ENCODE data around the gene SELENOM. TPM values are rescaled to one million over a fixed set of nuclear protein-coding genes. Genes with fewer than 3 reads are reported as not detected.

SELENOM gene
- total RNA-seq, 1 experiment from 2014 or later, result 2.0 TPM

DNA sequence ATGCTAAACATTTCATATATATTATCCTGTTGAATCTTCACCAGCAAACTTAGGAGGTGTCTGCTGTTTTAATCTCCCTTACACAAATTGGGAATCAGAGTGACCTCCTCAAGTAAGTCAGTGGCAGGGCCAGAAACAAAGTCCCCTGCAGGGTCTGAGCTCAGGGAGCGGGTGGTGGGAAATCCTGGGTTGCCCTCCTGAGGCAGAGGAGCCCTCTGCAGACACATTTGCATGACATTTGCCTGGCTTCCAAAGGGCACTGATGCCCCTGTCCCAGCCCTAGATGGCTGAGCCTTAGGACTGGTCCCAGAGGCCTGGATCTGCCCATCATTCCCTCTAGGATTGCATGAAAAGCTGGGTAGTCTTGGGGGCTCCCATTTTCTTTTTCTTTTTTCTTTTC is 13.3 kb upstream of the SELENOM start:
- H3K36me3 Mint-ChIP-seq (ENCODE audit: insufficient read depth, unreplicated experiment), result no peaks in the 10 kb centered on the region
- no peaks in the 10 kb centered on the region for H3K27me3 ChIP-seq (replicated peaks; ENCODE audit: control insufficient read depth, insufficient read depth, low read length)
- no peaks in the 10 kb centered on the region for H3K27me3 Mint-ChIP-seq (ENCODE audit: insufficient read depth, unreplicated experiment)
- no TSS peak for BruUV-seq (replicated peaks)
- H3K4me3 Mint-ChIP-seq (ENCODE audit: unreplicated experiment), result no peak overlapping the region
- POLR2A ChIA-PET, result no interaction called here
- TF ChIP-seq, protein P1, sequence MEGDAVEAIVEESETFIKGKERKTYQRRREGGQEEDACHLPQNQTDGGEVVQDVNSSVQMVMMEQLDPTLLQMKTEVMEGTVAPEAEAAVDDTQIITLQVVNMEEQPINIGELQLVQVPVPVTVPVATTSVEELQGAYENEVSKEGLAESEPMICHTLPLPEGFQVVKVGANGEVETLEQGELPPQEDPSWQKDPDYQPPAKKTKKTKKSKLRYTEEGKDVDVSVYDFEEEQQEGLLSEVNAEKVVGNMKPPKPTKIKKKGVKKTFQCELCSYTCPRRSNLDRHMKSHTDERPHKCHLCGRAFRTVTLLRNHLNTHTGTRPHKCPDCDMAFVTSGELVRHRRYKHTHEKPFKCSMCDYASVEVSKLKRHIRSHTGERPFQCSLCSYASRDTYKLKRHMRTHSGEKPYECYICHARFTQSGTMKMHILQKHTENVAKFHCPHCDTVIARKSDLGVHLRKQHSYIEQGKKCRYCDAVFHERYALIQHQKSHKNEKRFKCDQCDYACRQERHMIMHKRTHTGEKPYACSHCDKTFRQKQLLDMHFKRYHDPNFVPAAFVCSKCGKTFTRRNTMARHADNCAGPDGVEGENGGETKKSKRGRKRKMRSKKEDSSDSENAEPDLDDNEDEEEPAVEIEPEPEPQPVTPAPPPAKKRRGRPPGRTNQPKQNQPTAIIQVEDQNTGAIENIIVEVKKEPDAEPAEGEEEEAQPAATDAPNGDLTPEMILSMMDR (IDR thresholded peaks at IDR 0.05; ENCODE audit: insufficient read depth in 1 of 2, low read depth in 1 of 2, low read length in 1 of 2, severe bottlenecking in 1 of 2, unreplicated experiment in 1 of 2), result no peak
- no peaks in the 10 kb centered on the region for H3K36me3 ChIP-seq (ENCODE audit: control insufficient read depth, insufficient read depth, low read length)
- CTCF ChIA-PET, result interaction anchor here (0.7 kb wide), 1 partner anchor 151 kb away, joined by 4 read pairs; no protein-coding TSS in a partner anchor
- H3K27ac Mint-ChIP-seq (ENCODE audit: unreplicated experiment), result no peak overlapping the region
- no peaks in the 10 kb centered on the region for H3K9me3 Mint-ChIP-seq (ENCODE audit: unreplicated experiment)
- intact Hi-C loops (cut with micrococcal nuclease; ENCODE audit: unreplicated experiment), result no loop called here
- H3K4me1 ChIP-seq, result peaks cover 8% of the 10 kb centered on the region
- DNase-seq, result no peak
- no peak overlapping the region for H3K4me3 ChIP-seq (ENCODE audit: low read depth, low read length)
- peaks cover 6% of the 10 kb centered on the region for H3K4me1 Mint-ChIP-seq (ENCODE audit: low read depth, unreplicated experiment)
- H3K9me3 ChIP-seq, result no peaks in the 10 kb centered on the region

- DNase-seq, result no peak
These were observed 12.9 kb upstream of the SELENOM start for GRCh38 chr22:31120230-31120629.

DNA sequence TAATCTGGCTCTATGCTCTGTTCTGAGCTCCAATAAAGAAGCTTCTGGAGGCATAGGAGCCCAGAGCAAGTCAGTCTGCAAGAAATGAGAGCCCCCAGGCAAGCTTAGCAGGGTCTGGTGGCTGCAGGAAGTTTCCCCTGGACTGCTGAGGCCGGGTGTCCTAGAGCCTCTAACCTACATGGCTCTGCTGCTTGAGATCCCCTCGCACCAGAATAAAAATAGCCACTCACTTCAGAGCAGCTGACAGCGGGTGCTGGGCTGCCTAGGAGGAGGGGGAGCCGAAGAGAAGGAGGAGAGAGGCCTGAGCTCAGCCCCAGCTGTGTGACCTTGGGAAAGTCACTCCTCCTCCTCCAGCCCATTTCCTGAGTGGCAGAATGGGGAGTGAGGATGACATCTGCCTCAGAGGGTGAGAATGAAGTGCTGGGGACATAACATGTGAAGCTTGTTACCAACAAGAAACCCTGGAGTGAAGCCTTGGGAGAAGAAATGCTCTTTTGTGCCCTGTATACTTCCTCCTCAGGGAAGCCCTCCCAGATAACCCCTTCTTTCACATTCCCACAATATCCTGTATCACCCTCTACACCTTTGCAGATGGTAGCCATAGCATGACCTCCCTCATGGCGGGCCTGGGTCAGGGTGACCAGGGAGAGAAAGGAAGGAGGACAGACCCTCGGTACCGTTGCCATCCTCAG is 11.8 kb upstream of the SELENOM start:
- Mint-ChIP-seq H3K4me3 (ENCODE audit: unreplicated experiment) (no peak overlapping the region), H3K27me3 (ENCODE audit: insufficient read depth, unreplicated experiment) (no peaks in the 10 kb centered on the region), H3K4me1 (ENCODE audit: low read depth, unreplicated experiment) (peaks cover 6% of the 10 kb centered on the region), H3K27ac (ENCODE audit: unreplicated experiment) (no peak overlapping the region), H3K9me3 (ENCODE audit: unreplicated experiment) (no peaks in the 10 kb centered on the region), H3K36me3 (ENCODE audit: insufficient read depth, unreplicated experiment) (no peaks in the 10 kb centered on the region)
- no peak for DNase-seq
- H3K4me1 ChIP-seq, result peaks cover 8% of the 10 kb centered on the region
- no peaks in the 10 kb centered on the region for H3K27me3 ChIP-seq (replicated peaks; ENCODE audit: control insufficient read depth, insufficient read depth, low read length)
- no TSS peak for BruUV-seq (replicated peaks)
- POLR2A ChIA-PET, result no interaction called here
- H3K36me3 ChIP-seq (ENCODE audit: control insufficient read depth, insufficient read depth, low read length), result no peaks in the 10 kb centered on the region
- CTCF ChIA-PET, result no interaction called here
- TF ChIP-seq, protein P1 (IDR thresholded peaks at IDR 0.05; ENCODE audit: insufficient read depth in 1 of 2, low read depth in 1 of 2, low read length in 1 of 2, severe bottlenecking in 1 of 2, unreplicated experiment in 1 of 2), result no peak
- H3K9me3 ChIP-seq, result no peaks in the 10 kb centered on the region
- H3K4me3 ChIP-seq (ENCODE audit: low read depth, low read length), result no peak overlapping the region
- intact Hi-C loops (cut with micrococcal nuclease; ENCODE audit: unreplicated experiment), result no loop called here

More at GRCh38 chr22:31120230-31120629, 12.9 kb upstream of the SELENOM start:
- Histone ChIP-seq H3K27me3 (replicated peaks; ENCODE audit: control insufficient read depth, insufficient read depth, low read length) (no peaks in the 10 kb centered on the region), H3K36me3 (ENCODE audit: control insufficient read depth, insufficient read depth, low read length) (no peaks in the 10 kb centered on the region), H3K4me3 (ENCODE audit: low read depth, low read length) (no peak overlapping the region), H3K9me3 (no peaks in the 10 kb centered on the region), H3K4me1 (peaks cover 8% of the 10 kb centered on the region)
- TF ChIP-seq, protein P1 (IDR thresholded peaks at IDR 0.05; ENCODE audit: insufficient read depth in 1 of 2, low read depth in 1 of 2, low read length in 1 of 2, severe bottlenecking in 1 of 2, unreplicated experiment in 1 of 2), result no peak
- ChIA-PET POLR2A (no interaction called here), CTCF (interaction anchor here (0.7 kb wide), 1 partner anchor 151 kb away, joined by 4 read pairs; no protein-coding TSS in a partner anchor)
- no peak overlapping the region for H3K27ac Mint-ChIP-seq (ENCODE audit: unreplicated experiment)
- BruUV-seq (replicated peaks), result no TSS peak
- no peaks in the 10 kb centered on the region for H3K27me3 Mint-ChIP-seq (ENCODE audit: insufficient read depth, unreplicated experiment)
- no peaks in the 10 kb centered on the region for H3K36me3 Mint-ChIP-seq (ENCODE audit: insufficient read depth, unreplicated experiment)
- no peak overlapping the region for H3K4me3 Mint-ChIP-seq (ENCODE audit: unreplicated experiment)
- intact Hi-C loops (cut with micrococcal nuclease; ENCODE audit: unreplicated experiment), result no loop called here
- H3K4me1 Mint-ChIP-seq (ENCODE audit: low read depth, unreplicated experiment), result peaks cover 6% of the 10 kb centered on the region
- H3K9me3 Mint-ChIP-seq (ENCODE audit: unreplicated experiment), result no peaks in the 10 kb centered on the region
